HepG2 (cell line): ENCODE data around the gene DOCK3. TPM values are rescaled to one million over a fixed set of nuclear protein-coding genes. Genes with fewer than 3 reads are reported as not detected.
A peak's percentile ranks its signal among the peaks of the same experiment; 100 is the strongest.

Experiments
- AHDC1 ChIP-seq: sonication (generic); formaldehyde crosslinking; IDR thresholded peaks from 2 replicates; pipeline ENCODE4 v1.5.1; 2020; ENCODE audit warnings: mild to moderate bottlenecking, missing genetic modification reagents, borderline replicate concordance
- EHMT2 ChIP-seq: fragments of 200-600 bp; sonication (generic); IDR thresholded peaks from 2 replicates; pipeline ENCODE4 v1.7.0; 2017; ENCODE audit warnings: antibody characterized with exemption, low read depth, low read length, borderline replicate concordance
- ELF3 ChIP-seq: IDR thresholded peaks from 2 replicates; pipeline ENCODE4 v1.6.1; 2016; ENCODE audit warnings: missing genetic modification reagents, missing compliant biosample characterization
- ELF4 ChIP-seq: sonication (generic); formaldehyde crosslinking; IDR thresholded peaks from 2 replicates; pipeline ENCODE4 v1.5.0; 2020; ENCODE audit warnings: missing genetic modification reagents, mild to moderate bottlenecking, moderate library complexity, borderline replicate concordance
- FOXP4 ChIP-seq: sonication (generic); formaldehyde crosslinking; IDR thresholded peaks from 2 replicates; pipeline ENCODE4 v1.4.0; 2020; ENCODE audit warnings: missing genetic modification reagents
- MAZ ChIP-seq, 2 experiments: sonication (generic) in 1 of 2; formaldehyde crosslinking in 1 of 2; IDR thresholded peaks; 2 replicates each; pipeline versions ENCODE4 v1.5.0 to v1.6.1; 2012 to 2020; ENCODE audit warnings: low read depth in 2 of 2, mild to moderate bottlenecking in 2 of 2, borderline replicate concordance in 1 of 2, improper control_type of control experiment in 1 of 2, low read length in 1 of 2, missing genetic modification reagents in 1 of 2, moderate library complexity in 1 of 2
- NR3C1 ChIP-seq: sonication (generic); formaldehyde crosslinking; IDR thresholded peaks from 2 replicates; pipeline ENCODE4 v1.4.0; 2020; ENCODE audit warnings: missing genetic modification reagents
- RORA ChIP-seq: sonication (generic); formaldehyde crosslinking; IDR thresholded peaks from 2 replicates; pipeline ENCODE4 v1.5.0; 2020; ENCODE audit warnings: mild to moderate bottlenecking, missing genetic modification reagents, moderate library complexity
- SATB2 ChIP-seq: sonication (generic); formaldehyde crosslinking; IDR thresholded peaks from 2 replicates; pipeline ENCODE4 v1.5.0; 2020; ENCODE audit warnings: missing genetic modification reagents
- SP5 ChIP-seq: IDR thresholded peaks from 2 replicates; pipeline ENCODE4 v1.6.1; 2016; ENCODE audit warnings: low read depth, borderline replicate concordance
- SRF ChIP-seq: IDR thresholded peaks from 2 replicates; pipeline ENCODE4 v1.6.1; 2011; ENCODE audit warnings: mild to moderate bottlenecking, low read depth, low read length, moderate library complexity
- TFAP4 ChIP-seq: sonication (generic); IDR thresholded peaks from 2 replicates; pipeline ENCODE4 v1.6.1; 2016; ENCODE audit warnings: low read depth, borderline replicate concordance
- YY1 ChIP-seq: IDR thresholded peaks from 2 replicates; pipeline ENCODE4 v1.6.1; 2011; ENCODE audit warnings: low read length, low read depth, moderate library complexity, mild to moderate bottlenecking; ENCODE audit not compliant: insufficient read depth, insufficient replicate concordance
- ZKSCAN1 ChIP-seq: fragments of 150-350 bp; IDR thresholded peaks from 2 replicates; pipeline ENCODE4 v1.6.1; 2014; ENCODE audit warnings: low read length
- ZNF101 ChIP-seq: sonication (generic); formaldehyde crosslinking; IDR thresholded peaks from 2 replicates; pipeline ENCODE4 v1.4.0; 2020; ENCODE audit warnings: mild to moderate bottlenecking, low read depth, missing genetic modification reagents, borderline replicate concordance
- ZNF234 ChIP-seq: sonication (generic); formaldehyde crosslinking; conservative IDR thresholded peaks from 2 replicates; pipeline ENCODE4 v1.5.1; 2020; ENCODE audit warnings: mild to moderate bottlenecking, missing genetic modification reagents
- ZNF546 ChIP-seq: sonication (generic); formaldehyde crosslinking; conservative IDR thresholded peaks from 2 replicates; pipeline ENCODE4 v1.8.1; 2023; ENCODE audit warnings: mild to moderate bottlenecking, missing genetic modification reagents
- ZNF564 ChIP-seq: sonication (generic); formaldehyde crosslinking; IDR thresholded peaks from 2 replicates; pipeline ENCODE4 v1.8.1; 2023; ENCODE audit warnings: mild to moderate bottlenecking, missing genetic modification reagents
- ZNF792 ChIP-seq: IDR thresholded peaks from 2 replicates; pipeline ENCODE4 v1.6.1; 2016
- polyA plus RNA-seq, 8 experiments: library from polyadenylated mRNA; depleted of rRNA in 3 of 8; stranded (reverse) in 7 of 8; unstranded in 1 of 8; fragments of >200 nt; fragmentation: Illumina TruSeq in 4 of 8; extraction: Trizol in 4 of 8; gene quantifications; 2 replicates each; pipeline versions ENCODE4 v1.2.1 to v1.2.3, GENCODE V29; 2011 to 2016; ENCODE audit warnings: low read depth in 4 of 8, missing spikeins in 1 of 8, mixed read lengths in 1 of 8; ENCODE audit not compliant: insufficient read depth in 1 of 8
- total RNA-seq, 5 experiments: library from RNA; depleted of rRNA; stranded (reverse); fragments of >200 nt; fragmentation: Illumina TruSeq; extraction: Trizol; gene quantifications; 2 replicates each; pipeline ENCODE4 v1.2.3, GENCODE V29; 2016; ENCODE audit warnings: low read depth in 1 of 5

DOCK3 gene
- total and polyA plus RNA-seq, 2 of the 13 experiments (the other 11 are each of a cell fraction or from before 2014, with no cell fraction given) = not detected

- no peak for TF ChIP-seq AHDC1
- no peak for TF ChIP-seq EHMT2
- no peak for TF ChIP-seq ZNF564 (CRISPR knock-in tag)
- TF ChIP-seq ELF3 (CRISPR knock-in tag) = no peak
- TF ChIP-seq ZNF101 (CRISPR knock-in tag) = no peak
- TF ChIP-seq ZNF546 = no peak
- TF ChIP-seq MAZ (IDR thresholded peaks at IDR 0.05; ENCODE audit: borderline replicate concordance, low read depth, low read length) = no peak
- TF ChIP-seq MAZ (CRISPR knock-in tag; IDR thresholded peaks at IDR 0.05; ENCODE audit: low read depth) = peak; percentile 40; the same call in 1 of the 2 replicates
- TF ChIP-seq SP5 (CRISPR knock-in tag) = no peak
- TF ChIP-seq ELF4 (CRISPR knock-in tag) = no peak
- TF ChIP-seq YY1 = no peak
- no peak for TF ChIP-seq RORA (CRISPR knock-in tag)
- TF ChIP-seq TFAP4 = peak; percentile 90
- no peak for TF ChIP-seq ZKSCAN1
- no peak for TF ChIP-seq SRF
- no peak for TF ChIP-seq NR3C1 (CRISPR knock-in tag)
- no peak for TF ChIP-seq FOXP4 (CRISPR knock-in tag)
- no peak for TF ChIP-seq SATB2 (CRISPR knock-in tag)
- TF ChIP-seq ZNF792 (CRISPR knock-in tag) = no peak
- no peak for TF ChIP-seq ZNF234
Measured at GRCh38 chr3:51389423-51390183, 714.9 kb downstream of the DOCK3 start (continued).
